Measurements from ENCODE around the gene AP5M1.

DNA sequence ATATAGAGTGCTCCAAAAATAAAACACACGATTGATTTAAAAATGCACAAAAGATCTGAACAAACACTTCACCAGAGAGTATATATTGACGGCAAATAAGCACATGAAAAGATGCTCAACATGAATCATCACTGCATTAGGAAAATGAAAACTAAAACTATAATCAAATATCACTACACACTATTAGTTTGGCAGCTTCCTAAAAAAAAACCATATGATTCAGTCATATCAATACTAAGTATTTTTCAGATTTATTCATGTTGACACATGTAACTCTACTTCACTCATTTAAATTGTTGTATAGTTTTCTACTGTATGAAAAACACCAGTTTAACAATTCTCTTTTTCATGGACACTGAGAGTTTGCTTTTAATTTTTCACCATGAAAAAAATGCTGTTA is 41.7 kb upstream of the AP5M1 start:
- TF ChIP-seq GATA2 (IDR thresholded peaks at IDR 0.05; ENCODE audit: low read depth, low read length), result no peak
- TF ChIP-seq GATA3 (IDR thresholded peaks at IDR 0.05; ENCODE audit: low read depth, low read length), result no peak
